ENCODE results near the gene TFEC. TPM values are rescaled to one million over a fixed set of nuclear protein-coding genes. Genes with fewer than 3 reads are reported as not detected.

The TFEC gene
- total and polyA plus RNA-seq, 2 donors (not counting 3 experiments of a cell fraction or from before 2014, with no cell fraction given): 3.6 to 7.9 TPM

GRCh38 chr7:115953592-115954255 lies 76.8 kb downstream of the TFEC start:
- CTCF ChIA-PET: interaction anchor here (1.8 kb wide), 1 partner anchor 12 kb away, joined by 6 read pairs; no protein-coding TSS in a partner anchor

More at GRCh38 chr7:115953592-115954255, 76.8 kb downstream of the TFEC start:
- FAIRE-seq: no peak
- H3K4me3 ChIP-seq (replicated peaks in 1 of 3; ENCODE audit: insufficient read depth in 1 of 3, low read depth in 1 of 3, low read length in 3 of 3): no peak overlapping the region
- no TSS peak for BruUV-seq (replicated peaks)
- no peaks in the 10 kb centered on the region for H3K36me3 ChIP-seq (ENCODE audit: control insufficient read depth in 2 of 2, extremely low read depth in 1 of 2, insufficient read depth in 2 of 2, low read length in 2 of 2)
- no peak overlapping the region for H3K27ac ChIP-seq (ENCODE audit: insufficient read depth, low read depth, low read length)
- intact Hi-C loops (cut with micrococcal nuclease): no loop called here
- TF ChIP-seq FOS (IDR thresholded peaks at IDR 0.05; ENCODE audit: borderline replicate concordance, insufficient read depth, low read length) (no peak), MYC (IDR thresholded peaks at IDR 0.05; ENCODE audit: low read depth, low read length) (no peak), MAX (IDR thresholded peaks at IDR 0.05; ENCODE audit: insufficient read depth, insufficient read length) (no peak), JUN (IDR thresholded peaks at IDR 0.05; ENCODE audit: borderline replicate concordance, insufficient read depth, insufficient read length, low read depth) (no peak), CTCF (IDR thresholded peaks at IDR 0.05; ENCODE audit: extremely low read depth in 1 of 2, insufficient read depth in 1 of 2, low read depth in 1 of 2, low read length in 2 of 2) (no peak), POLR2A (IDR thresholded peaks at IDR 0.05; ENCODE audit: low read depth, low read length) (no peak), EZH2 (IDR thresholded peaks at IDR 0.05; ENCODE audit: borderline replicate concordance, low read depth, low read length, severe bottlenecking) (no peak), GATA2 (IDR thresholded peaks at IDR 0.05; ENCODE audit: insufficient read depth, insufficient read length, low read depth, low read length) (no peak), POLR2AphosphoS5 (IDR thresholded peaks at IDR 0.05; ENCODE audit: insufficient read depth, low read depth, low read length) (no peak)
- POLR2A ChIA-PET: no interaction called here
- no peaks in the 10 kb centered on the region for H3K79me2 ChIP-seq (ENCODE audit: control insufficient read depth, insufficient read depth, low read length)
- H3K9ac ChIP-seq (replicated peaks; ENCODE audit: extremely low read depth, insufficient read depth, low read length): no peak overlapping the region
- H3K4me1 ChIP-seq (ENCODE audit: control insufficient read depth, extremely low read depth, insufficient read depth, low read length): peaks cover 2% of the 10 kb centered on the region
- H4K20me1 ChIP-seq (replicated peaks; ENCODE audit: control insufficient read depth, extremely low read depth, insufficient read depth, low read length): no peaks in the 10 kb centered on the region
- H3K9me3 ChIP-seq (replicated peaks; ENCODE audit: control insufficient read depth, insufficient read depth, low read length): no peaks in the 10 kb centered on the region
- no peaks in the 10 kb centered on the region for H3K27me3 ChIP-seq (ENCODE audit: control insufficient read depth in 2 of 2, insufficient read depth in 2 of 2, low read length in 2 of 2)
- no peak for DNase-seq (ENCODE audit: low read depth, low spot score)
- no peak overlapping the region for H3K4me2 ChIP-seq (ENCODE audit: insufficient read depth, low read length)
- H2AFZ ChIP-seq (ENCODE audit: low read depth, low read length): no peak overlapping the region
- dilution Hi-C loops (cut with MboI; ENCODE audit: extremely low pct_ligation_motif_present, low sequenced_read_pairs): no loop called here
- no peaks in the 10 kb centered on the region for H3K9me1 ChIP-seq (replicated peaks; ENCODE audit: control insufficient read depth, extremely low read depth, insufficient read depth, low read length)
